GM13976 (cell line): ENCODE data around the gene MED13.
A peak's percentile ranks its signal among the peaks of the same experiment; 100 is the strongest.

Experiments used
- DNase-seq: peaks from one replicate; pipeline ENCODE4 v3.0.0; 2012; ENCODE audit warnings: low spot score
- in situ Hi-C: fragments of 300-500 bp; cut with MboI; formaldehyde crosslinking; loops from one replicate; pipeline ENCODE4 v1.12.0; 2022; ENCODE audit warnings: low sequenced_read_pairs, mixed read lengths, inconsistent platforms; ENCODE audit not compliant: unreplicated experiment
- TF ChIP-seq, protein P1 (sequence below): IDR thresholded peaks from 2 replicates; pipeline ENCODE4 v1.5.1; 2012; ENCODE audit warnings: borderline replicate concordance, mild to moderate bottlenecking; ENCODE audit not compliant: insufficient read depth; ENCODE audit errors: extremely low read depth, missing control alignments, control extremely low read depth

The MED13 gene

DNA sequence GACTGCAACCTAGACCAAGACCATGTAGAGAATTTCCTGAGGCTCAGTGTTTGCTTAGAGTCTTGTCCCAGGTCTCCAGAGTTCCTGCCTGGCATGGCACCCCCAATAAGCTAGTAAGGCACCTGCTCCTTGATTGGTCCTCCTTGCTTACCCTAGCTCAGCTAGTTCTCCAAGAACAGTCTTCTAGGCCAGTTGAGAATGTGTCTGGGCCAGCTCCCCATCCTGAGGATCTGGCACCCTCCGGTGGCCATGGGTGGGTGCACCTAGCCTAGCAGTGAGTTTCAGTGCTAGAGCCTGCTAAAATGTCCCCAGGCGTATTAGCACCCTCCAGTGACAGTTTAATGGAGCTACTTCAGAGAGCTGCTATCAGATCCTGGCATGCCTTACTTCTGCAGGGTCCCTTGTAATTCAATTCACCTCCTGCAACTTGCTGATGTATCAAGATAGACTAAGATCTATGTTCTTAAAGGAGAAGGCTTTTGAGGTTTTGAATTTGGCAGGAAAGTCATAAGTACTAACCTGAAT is 44.4 kb upstream of the MED13 start:
- TF ChIP-seq, protein P1, sequence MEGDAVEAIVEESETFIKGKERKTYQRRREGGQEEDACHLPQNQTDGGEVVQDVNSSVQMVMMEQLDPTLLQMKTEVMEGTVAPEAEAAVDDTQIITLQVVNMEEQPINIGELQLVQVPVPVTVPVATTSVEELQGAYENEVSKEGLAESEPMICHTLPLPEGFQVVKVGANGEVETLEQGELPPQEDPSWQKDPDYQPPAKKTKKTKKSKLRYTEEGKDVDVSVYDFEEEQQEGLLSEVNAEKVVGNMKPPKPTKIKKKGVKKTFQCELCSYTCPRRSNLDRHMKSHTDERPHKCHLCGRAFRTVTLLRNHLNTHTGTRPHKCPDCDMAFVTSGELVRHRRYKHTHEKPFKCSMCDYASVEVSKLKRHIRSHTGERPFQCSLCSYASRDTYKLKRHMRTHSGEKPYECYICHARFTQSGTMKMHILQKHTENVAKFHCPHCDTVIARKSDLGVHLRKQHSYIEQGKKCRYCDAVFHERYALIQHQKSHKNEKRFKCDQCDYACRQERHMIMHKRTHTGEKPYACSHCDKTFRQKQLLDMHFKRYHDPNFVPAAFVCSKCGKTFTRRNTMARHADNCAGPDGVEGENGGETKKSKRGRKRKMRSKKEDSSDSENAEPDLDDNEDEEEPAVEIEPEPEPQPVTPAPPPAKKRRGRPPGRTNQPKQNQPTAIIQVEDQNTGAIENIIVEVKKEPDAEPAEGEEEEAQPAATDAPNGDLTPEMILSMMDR: peak; percentile 95
- peak; percentile 77 for DNase-seq
- in situ Hi-C loops: loop anchor here (10.0 kb wide), 2 partner anchors 175 to 475 kb away; no protein-coding TSS in a partner anchor

DNA sequence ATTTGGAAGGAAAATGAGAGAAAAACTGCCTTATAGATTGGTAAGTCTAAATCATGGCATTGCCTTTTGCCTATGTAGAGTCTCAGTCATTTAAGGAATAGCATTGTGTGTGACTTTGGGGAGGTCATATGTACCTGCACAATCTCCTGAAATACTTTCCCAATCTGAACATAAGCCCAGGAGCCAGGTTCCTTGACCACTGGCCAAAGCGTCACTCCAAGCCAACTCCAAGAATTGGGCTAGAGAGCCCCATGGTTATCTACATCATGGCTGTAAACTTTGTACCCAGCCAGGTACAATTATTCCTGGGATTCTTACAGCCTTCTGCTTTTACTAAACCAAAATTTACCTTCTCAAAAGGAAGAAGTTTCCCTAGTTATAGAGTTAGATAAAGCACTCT is 40.8 kb upstream of the MED13 start:
- in situ Hi-C loops: loop anchor here (10.0 kb wide), 2 partner anchors 171 to 471 kb away; no protein-coding TSS in a partner anchor
- TF ChIP-seq, protein P1: no peak
- no peak for DNase-seq

DNA sequence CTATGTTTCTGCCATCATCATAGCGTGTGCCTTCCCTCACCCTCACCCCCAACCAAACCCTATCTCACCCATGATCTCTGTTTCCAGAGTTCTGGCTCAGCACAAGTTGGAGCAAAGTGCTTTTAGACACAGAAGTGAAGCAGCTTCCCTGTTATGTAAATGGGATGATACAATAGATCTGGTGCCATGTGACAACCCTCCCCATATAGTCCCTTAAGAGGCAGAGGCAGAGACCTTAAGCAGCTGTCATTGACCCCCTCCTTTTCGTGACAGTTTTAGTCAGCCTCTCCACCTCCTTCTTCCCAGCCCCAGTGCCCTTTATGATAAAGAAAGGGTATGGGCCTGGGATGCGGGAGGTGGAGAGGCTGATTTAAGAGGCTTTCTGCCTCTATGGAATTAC is 40.3 kb upstream of the MED13 start:
- in situ Hi-C loops: loop anchor here (10.0 kb wide), 2 partner anchors 171 to 471 kb away; no protein-coding TSS in a partner anchor
- no peak for DNase-seq
- TF ChIP-seq, protein P1: no peak

DNA sequence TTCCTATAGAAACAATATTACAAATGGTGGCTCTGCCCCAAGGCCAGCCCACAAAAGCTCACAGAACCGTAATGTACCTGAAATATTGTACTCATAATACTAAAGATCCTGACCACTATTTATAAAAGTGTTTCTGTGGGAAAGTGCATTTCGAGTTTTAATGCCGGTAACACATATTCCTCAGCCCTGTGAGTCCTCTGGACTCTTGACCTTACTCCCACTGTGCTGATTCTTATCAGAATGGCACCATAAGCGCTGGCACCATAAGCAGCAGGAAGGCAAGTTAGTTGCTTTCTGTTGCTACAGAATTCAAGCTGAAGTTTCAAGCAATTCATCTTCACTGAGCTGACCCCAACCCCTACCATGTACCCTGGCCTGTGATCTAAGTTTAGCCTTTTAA is 36.4 kb upstream of the MED13 start:
- TF ChIP-seq, protein P1: no peak
- no peak for DNase-seq
- in situ Hi-C loops: loop anchor here (10.0 kb wide), 2 partner anchors 167 to 467 kb away; no protein-coding TSS in a partner anchor

DNA sequence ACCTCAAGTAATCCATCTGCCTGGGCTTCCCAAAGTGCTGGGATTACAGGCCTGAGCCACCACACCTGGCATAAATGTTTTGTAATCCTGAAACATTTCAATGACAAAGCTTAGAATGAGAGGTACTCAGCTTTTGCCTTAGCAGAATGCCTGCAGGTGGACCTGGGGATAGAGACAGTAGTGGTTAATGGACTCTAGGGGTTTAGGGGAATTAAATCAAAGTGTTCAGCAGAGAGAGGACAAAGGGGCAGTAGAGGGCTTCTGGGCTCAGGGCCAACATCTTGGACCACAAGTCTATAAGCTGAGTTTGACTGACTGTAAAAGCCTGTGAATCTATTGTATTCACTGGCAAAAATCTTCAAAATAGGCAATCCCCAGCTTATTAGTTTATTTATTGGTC is 36.0 kb upstream of the MED13 start:
- TF ChIP-seq, protein P1: no peak
- DNase-seq: no peak
- in situ Hi-C loops: loop anchor here (10.0 kb wide), 2 partner anchors 166 to 466 kb away; no protein-coding TSS in a partner anchor

DNA sequence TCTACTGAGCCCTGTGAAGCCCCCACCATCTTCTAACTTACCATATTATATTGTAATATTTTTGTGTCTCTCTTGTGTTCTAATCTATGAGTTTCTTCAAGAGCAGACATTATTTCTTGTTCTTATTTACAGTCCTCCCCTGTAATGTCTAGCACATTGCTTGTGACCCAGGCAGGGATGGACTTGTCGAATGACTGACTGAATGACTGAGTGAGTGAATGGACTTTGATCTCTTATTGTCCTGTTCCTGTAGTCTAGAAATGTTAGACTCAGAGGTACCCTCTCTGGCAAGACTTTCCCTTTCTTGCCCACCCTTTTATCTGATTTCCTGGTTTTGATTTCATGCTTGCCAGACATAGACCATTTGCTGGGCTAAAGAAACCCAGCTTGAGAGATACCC is 35.0 kb upstream of the MED13 start:
- TF ChIP-seq, protein P1: no peak
- in situ Hi-C loops: loop anchor here (10.0 kb wide), 2 partner anchors 165 to 465 kb away; no protein-coding TSS in a partner anchor
- no peak for DNase-seq
